Transverse colon (tissue), 4 donors: ENCODE data around the gene KLF11.

Experiments
- EP300 ChIP-seq: sonication (generic); formaldehyde crosslinking; IDR thresholded peaks from one replicate; pipeline ENCODE4 v1.6.1; 2017; ENCODE audit warnings: antibody characterized with exemption, low read depth
- POLR2AphosphoS5 ChIP-seq, 3 donors: sonication (generic); formaldehyde crosslinking; IDR thresholded peaks; one replicate each; pipeline ENCODE4 v1.6.1; 2016; ENCODE audit warnings: antibody characterized with exemption in 3 of 3
- TF ChIP-seq, protein P1 (sequence below), 5 experiments: fragments of 200-600 bp in 3 of 5; fragments of 450-650 bp in 2 of 5; sonication (generic) in 3 of 5; IDR thresholded peaks; 1 replicate in 2 of 5; 2 replicates in 3 of 5; pipeline ENCODE4 v1.5.1; 2016 to 2017; ENCODE audit warnings: antibody characterized with exemption in 5 of 5, inconsistent platforms in 3 of 5, mild to moderate bottlenecking in 2 of 5, moderate library complexity in 1 of 5

DNA sequence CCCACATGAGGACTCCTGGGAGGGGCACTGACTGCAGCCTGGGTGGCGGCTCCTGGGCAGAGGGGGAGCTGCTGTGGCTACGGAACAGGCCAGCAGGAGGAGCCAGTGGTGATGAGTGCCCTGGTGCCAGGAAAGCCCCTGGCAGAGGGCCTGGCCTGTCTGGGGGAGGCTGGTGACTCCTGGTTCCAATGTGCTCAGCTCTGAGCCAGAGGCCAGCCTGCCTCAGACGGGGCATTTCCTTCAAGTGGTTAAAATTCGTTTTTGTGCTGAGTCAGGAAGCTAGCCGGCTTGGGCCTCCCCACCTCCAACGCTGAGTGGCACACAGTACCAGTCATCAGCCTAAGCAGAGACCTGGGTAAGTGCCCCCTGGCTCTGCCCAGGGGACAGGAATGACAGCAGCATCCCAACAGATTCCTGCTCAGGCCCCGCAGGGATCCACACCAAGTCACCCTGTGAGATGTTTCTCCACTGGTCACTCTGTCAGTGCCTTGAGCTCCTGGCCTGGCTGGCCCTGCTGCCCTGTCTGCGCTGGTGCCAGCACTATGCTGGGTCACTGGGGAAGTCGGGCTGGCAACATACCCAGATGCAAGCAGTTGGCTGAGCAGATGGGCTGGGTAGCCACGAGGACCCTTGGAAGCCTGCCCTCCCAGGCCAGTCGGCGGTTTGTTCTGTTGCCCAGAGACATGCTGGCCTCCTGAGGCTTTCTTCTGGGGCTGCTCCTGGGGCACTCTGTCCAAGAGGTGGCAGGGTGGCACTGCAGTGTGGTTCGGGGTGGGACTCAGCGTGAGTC, 7.1 kb upstream of the KLF11 start:
- TF ChIP-seq, protein P1, sequence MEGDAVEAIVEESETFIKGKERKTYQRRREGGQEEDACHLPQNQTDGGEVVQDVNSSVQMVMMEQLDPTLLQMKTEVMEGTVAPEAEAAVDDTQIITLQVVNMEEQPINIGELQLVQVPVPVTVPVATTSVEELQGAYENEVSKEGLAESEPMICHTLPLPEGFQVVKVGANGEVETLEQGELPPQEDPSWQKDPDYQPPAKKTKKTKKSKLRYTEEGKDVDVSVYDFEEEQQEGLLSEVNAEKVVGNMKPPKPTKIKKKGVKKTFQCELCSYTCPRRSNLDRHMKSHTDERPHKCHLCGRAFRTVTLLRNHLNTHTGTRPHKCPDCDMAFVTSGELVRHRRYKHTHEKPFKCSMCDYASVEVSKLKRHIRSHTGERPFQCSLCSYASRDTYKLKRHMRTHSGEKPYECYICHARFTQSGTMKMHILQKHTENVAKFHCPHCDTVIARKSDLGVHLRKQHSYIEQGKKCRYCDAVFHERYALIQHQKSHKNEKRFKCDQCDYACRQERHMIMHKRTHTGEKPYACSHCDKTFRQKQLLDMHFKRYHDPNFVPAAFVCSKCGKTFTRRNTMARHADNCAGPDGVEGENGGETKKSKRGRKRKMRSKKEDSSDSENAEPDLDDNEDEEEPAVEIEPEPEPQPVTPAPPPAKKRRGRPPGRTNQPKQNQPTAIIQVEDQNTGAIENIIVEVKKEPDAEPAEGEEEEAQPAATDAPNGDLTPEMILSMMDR (IDR thresholded peaks at IDR 0.05) = peak; percentile 31 to 48 (median 43)
- TF ChIP-seq EP300 (no peak), POLR2AphosphoS5 (IDR thresholded peaks at IDR 0.05) (no peak)
